Renal cortex interstitium (tissue), 11 donors: ENCODE data around the gene KLHDC3. TPM values are rescaled to one million over a fixed set of nuclear protein-coding genes. Genes with fewer than 3 reads are reported as not detected.
A peak's percentile ranks its signal among the peaks of the same experiment; 100 is the strongest.
"Not testable (repeated sequence)": the region's sequence is repeated elsewhere in the genome, so short reads cannot be mapped to it uniquely, and the experiment has no call there.

ENCODE experiments used
- DNase-seq, 11 donors: peaks; one replicate each; pipeline ENCODE4 v3.0.0-alpha.2; 2013; ENCODE audit warnings: low read depth in 9 of 11, low spot score in 4 of 11; ENCODE audit errors: extremely low read depth in 1 of 11
- polyA plus RNA-seq, 3 donors: library from polyadenylated mRNA; unstranded; fragments of 120-200 nt; gene quantifications; one replicate each; pipeline ENCODE4 v1.2.1, GENCODE V29; 2013; ENCODE audit not compliant: insufficient read length in 3 of 3

The KLHDC3 gene
- polyA plus RNA-seq, 3 donors = 91.7 to 104 (median 96.0) TPM

DNA sequence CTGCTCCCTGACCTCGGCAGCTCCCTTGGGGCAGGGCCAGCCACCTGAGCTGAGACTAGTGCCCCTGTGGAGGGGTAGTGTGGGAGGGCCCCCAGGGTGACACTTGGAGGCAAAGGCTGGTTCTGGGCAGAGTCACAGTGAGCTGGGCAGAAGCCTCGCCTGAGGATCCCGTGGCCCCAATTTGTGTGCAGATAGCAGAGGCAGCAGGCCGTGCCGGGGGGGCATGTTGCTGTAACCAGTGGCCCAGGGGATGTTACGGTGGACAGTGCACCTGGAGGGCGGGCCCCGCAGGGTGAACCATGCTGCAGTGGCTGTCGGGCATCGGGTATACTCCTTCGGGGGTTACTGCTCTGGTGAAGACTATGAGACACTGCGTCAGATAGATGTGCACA, 2.9 kb downstream of the KLHDC3 start:
- DNase-seq = no peak

DNA sequence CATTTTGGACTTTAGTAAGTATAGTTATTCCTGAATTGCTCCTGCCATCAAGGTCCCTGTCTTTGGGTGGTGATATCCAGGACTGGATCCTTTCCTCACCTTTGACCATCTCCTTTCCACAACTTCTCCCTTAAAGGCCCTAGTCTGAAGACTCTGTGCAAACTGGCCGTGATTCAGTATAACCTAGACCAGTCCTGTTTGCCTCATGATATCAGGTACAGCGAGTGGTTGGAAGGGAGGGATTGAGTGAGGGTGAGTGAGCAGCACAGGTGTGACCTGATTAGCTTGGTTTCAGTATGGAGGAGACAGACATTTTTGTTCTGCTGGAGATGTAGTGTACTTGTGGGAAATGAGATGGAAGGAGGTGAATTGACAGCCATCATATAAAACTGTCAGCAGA, 5.1 kb downstream of the KLHDC3 start:
- no peak for DNase-seq

- DNase-seq = no peak
These were observed 6.1 kb downstream of the KLHDC3 start for GRCh38 chr6:43020052-43020705.

DNA sequence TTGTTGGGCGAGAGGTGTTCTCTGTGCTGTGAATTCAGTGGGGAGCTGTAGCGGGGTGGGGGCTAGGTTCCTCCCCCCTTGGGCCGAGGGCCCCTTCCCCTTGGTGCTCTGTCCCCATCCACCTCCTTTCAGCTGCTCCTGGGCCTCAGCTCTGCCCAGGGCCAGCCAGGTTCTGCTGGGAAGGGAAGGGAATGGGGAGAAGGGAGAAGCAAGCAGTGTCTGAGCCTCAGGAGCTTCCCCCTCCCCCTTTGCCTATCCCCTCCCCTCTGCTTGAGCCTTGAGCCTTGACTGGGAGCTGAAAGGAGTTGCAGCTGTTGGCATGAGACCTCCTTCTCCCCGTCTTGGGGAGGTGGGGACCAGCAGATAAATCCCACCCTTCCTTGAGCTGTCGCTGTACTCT, 6.8 kb downstream of the KLHDC3 start:
- DNase-seq = peak in 6 of 11 donors; percentile 25 to 54 (median 36)

GRCh38 chr6:43021270-43022047, 7.4 kb downstream of the KLHDC3 start, which contains the start of gene RRP36:
RRP36 (plus strand) TSS chr6:43021623; CDS start chr6:43021655, 32 bp downstream.
- DNase-seq = peak in 10 of 11 donors; percentile 13 to 71 (median 60)

DNA sequence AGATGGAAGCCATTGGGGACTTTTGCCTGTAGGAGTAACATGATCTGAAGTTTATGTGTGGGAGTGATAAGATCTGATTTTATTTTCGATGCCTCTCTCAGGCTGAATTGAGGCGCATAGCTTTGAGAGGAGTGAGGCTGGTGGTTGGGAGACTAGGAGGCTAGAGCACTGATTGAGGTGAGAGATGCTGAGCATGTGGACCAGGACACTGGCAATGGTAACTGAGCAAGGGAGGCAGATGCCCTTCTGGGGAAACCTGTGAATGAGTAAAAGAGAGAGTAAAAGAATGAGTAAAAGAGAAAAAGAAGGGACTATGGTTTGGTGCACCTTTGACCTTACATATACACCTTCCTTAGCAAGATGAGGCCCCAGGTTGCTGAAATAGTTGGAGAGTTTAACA, 10.4 kb downstream of the KLHDC3 start:
- no peak for DNase-seq

DNA sequence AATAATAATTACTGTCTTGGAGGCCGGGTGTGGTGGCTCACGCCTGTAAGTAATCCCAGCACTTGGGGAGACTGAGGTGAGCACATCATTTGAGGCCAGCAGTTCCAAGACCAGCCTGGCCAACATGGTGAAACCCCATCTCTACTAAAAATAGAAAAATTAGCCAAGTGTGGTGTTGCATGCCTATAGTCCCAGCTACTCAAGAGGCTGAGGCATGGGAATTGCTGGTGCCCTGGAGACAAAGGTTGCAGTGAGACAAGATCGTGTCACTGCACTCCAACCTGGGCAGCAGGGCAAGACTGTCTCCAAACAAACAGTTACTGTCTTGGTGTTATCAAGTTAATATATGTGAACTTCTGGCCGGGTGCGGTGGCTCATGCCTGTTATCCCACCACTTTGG, 12.3 kb downstream of the KLHDC3 start:
- DNase-seq = no peak

DNA sequence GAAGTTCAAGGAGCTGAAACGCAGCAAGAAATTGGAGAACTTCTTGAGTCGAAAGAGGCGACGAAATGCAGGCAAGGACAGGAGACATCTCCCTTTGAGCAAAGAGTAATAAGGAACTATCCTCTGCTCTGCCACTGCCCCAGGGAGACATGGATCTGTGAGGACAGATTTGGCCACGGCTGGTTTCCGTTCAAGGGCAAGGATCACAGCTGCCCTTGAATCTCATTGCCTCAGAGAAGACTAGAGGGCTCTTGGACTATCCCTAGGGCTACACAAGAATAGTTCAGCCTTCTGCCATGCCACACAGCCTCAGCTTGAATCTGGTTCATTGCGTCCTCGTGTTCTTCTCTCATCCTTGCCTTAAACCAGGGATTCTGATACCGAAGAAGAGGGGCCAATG, 15.1 kb downstream of the KLHDC3 start:
- DNase-seq = no peak

GRCh38 chr6:43032326-43032725, 18.3 kb downstream of the KLHDC3 start:
- no peak for DNase-seq

DNA sequence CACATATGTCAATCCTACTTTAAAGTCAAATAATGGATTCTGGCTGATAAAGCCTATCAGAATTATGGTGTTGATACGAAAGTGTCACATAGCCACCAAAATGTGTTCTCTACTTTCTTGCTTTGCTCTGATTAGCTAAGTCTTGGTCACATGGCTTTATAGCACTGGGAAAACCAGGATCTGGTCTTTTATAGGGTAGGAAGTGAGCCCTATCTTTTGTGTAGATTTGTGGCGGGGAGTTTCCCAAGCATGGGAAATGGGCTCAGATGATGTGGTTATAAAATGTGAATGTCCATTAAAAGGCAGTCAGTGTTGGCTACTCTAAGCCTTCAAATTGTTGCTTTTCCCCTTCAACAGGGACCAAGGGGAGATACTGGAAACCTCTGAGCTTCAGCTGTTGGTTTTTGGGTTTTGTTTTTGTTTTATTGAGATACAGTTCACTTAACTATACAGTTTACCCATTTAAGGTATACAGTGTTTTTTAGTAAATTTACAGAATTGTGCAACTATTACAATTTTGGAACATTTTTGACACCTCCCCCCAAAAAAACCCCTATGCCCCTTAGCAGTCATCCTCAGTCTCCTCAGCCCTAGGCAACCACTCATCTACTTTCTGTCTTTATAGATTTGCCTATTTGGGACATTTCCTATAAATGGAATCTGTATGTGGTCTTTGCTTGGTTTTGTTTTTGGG, 19.6 kb downstream of the KLHDC3 start:
- DNase-seq = no peak

DNA sequence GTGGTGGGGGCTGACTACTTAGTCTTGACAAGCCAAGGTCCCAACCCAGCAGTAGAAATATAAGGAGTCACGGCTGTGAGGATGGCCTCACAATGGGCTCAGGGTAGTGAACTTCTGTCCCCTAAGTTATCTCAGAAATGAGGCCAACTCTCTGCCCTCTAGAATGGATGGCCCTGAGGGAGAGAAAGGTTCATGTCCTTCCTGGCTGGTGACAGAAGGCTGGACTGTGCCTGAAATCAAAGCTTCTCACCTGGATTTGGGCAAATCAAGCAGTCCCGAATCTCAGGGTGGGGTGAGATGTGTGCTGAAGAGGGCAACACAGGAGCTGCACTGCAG, 20.1 kb downstream of the KLHDC3 start:
- no peak for DNase-seq

DNA sequence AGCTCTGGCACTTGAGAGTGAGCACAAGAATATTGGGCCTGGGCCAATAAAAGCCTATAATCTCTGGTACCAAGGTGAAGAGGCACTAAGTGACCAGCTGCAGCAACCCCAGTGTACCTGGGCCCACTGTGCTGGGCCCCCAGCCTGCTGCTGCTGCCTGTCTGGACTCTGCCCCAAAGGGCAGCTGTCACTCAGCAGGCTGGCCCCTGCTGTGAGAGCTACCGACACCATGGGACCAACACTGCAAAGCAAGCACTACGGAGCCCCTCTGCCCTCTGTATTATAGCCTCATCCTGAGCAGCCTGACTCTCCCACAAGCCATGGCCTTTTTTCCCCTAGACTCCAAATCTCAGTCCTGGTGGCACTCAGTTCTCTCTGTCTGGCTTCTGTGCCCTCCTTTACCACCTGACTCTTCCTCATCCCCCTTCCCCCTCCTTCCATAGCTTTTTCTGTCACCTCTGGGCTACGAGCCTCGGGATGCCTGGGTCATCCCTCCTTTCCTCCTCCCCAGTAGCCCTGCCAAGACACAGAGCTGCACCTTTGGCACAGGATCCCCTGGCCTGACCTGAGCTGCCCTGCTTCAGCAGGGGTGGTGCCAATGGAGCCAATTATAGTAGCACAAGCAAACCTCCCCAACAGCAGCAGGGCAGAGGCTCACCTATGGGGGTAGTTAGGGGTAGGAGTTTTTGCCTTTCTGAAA, 21.6 kb downstream of the KLHDC3 start:
- no peak for DNase-seq

DNA sequence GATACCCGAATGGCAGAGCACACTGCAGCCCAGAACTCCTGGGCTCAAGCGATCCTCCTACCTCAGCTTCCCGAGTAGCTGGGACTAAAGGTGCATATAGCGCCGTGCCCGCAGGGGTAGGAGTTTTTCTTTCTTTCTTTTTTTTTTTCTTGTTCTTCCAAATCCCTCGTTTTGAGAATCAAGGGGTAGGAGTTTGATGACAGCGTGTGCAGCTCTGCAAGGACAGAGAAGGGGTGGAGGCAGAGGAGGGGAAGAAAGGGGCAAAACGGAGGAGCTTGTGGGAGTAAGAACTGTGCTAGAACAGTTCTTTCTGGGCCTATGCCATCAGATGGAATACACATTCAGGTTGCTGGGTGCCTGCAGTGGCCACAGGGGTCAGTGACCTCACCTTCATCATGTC, 22.7 kb downstream of the KLHDC3 start:
- no peak for DNase-seq

DNA sequence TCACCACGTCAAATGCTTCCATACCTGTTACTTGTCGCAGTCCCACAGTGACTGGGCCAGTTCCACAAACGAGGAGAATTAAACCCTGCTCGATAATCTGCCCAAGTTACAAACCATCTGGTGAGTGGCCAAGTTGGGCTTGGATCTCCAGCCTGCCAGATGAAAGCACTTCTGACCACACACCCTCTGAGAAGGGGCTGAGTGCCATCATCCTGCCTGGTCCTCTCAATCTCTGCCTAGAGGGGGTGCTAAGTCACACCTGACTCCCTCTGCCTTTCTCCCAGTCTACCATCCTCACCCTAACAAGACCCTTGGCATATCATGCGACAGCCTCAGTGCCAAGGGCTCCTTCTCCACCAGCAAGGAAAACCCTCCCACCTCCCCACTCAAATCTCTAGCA, 23.1 kb downstream of the KLHDC3 start:
- DNase-seq = no peak

- no peak for DNase-seq
These were observed 23.7 kb downstream of the KLHDC3 start for GRCh38 chr6:43037706-43038105.

- DNase-seq = no peak
These were observed 24.7 kb downstream of the KLHDC3 start for GRCh38 chr6:43038727-43039126.

- DNase-seq = no peak
These were observed 26.7 kb downstream of the KLHDC3 start for GRCh38 chr6:43040542-43041257.

- not testable (repeated sequence) for DNase-seq
These were observed 27.4 kb downstream of the KLHDC3 start for GRCh38 chr6:43041475-43041874.

DNA sequence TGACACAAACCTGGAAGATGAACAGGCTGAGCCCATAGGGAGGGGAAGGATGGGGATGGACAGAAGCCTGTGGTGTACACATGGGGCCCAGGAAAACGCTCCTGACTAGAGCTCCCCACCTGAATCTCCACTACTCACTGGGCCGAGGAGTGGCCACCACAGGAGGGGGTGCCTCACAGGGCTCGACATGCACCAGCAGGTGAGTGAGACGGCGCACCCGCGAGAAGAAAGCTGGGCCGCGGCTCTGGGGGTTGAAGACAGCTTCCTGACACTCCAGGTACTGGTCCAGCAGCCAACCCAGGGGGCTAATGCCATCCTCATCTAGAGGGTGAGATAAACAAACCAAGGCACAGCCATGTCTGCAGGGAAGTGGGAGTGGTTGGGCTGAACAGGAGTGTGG, 29.3 kb downstream of the KLHDC3 start:
- no peak for DNase-seq
